NCI-H1694 (cell line): ENCODE measurements around the gene ADAM12.
"Not testable (repeated sequence)": the region's sequence is repeated elsewhere in the genome, so short reads cannot be mapped to it uniquely, and the experiment has no call there.

Experiments used
- DNase-seq: peaks from one replicate; lab custom pipeline; 2025; lab: John Stamatoyannopoulos, UW

ADAM12 gene

GRCh38 chr10:126405239-126405775 lies 17.0 kb upstream of the ADAM12 start:
- no peak for DNase-seq

GRCh38 chr10:126402721-126403695 lies 14.7 kb upstream of the ADAM12 start:
- no peak for DNase-seq

GRCh38 chr10:126400641-126401040 lies 12.4 kb upstream of the ADAM12 start:
- no peak for DNase-seq

- DNase-seq: no peak
Observed at GRCh38 chr10:126398924-126399323, 10.6 kb upstream of the ADAM12 start.

GRCh38 chr10:126398383-126398743 lies 10.1 kb upstream of the ADAM12 start:
- DNase-seq: no peak

GRCh38 chr10:126397640-126398382 lies 9.5 kb upstream of the ADAM12 start:
- no peak for DNase-seq

GRCh38 chr10:126397156-126397555 lies 8.9 kb upstream of the ADAM12 start:
- DNase-seq: no peak

- DNase-seq: no peak
Observed at GRCh38 chr10:126394948-126395347, 6.7 kb upstream of the ADAM12 start.

- no peak for DNase-seq
Observed at GRCh38 chr10:126393076-126393475, 4.8 kb upstream of the ADAM12 start.

GRCh38 chr10:126392469-126392868 lies 4.2 kb upstream of the ADAM12 start:
- no peak for DNase-seq

GRCh38 chr10:126392068-126392467 lies 3.8 kb upstream of the ADAM12 start:
- no peak for DNase-seq

GRCh38 chr10:126391192-126391885 lies 3.1 kb upstream of the ADAM12 start:
- no peak for DNase-seq

GRCh38 chr10:126390324-126390723 lies 2.0 kb upstream of the ADAM12 start:
- no peak for DNase-seq

GRCh38 chr10:126387041-126387921 lies 996 bp downstream of the ADAM12 start:
- DNase-seq: no peak

- DNase-seq: no peak
Observed at GRCh38 chr10:126384269-126384873, 3.9 kb downstream of the ADAM12 start.

- no peak for DNase-seq
Observed at GRCh38 chr10:126380352-126381076, 7.8 kb downstream of the ADAM12 start.

- DNase-seq: not testable (repeated sequence)
Observed at GRCh38 chr10:126379166-126379565, 9.1 kb downstream of the ADAM12 start.

- DNase-seq: no peak
Observed at GRCh38 chr10:126376956-126377355, 11.3 kb downstream of the ADAM12 start.

GRCh38 chr10:126375926-126376554 lies 12.2 kb downstream of the ADAM12 start:
- no peak for DNase-seq

GRCh38 chr10:126375299-126375698 lies 13.0 kb downstream of the ADAM12 start:
- DNase-seq: no peak
